Stomach (tissue), 9 donors: Measurements from ENCODE around the gene SF3A2. TPM values are rescaled to one million over a fixed set of nuclear protein-coding genes. Genes with fewer than 3 reads are reported as not detected.

ENCODE experiments used
- DNase-seq, 2 donors: peaks; one replicate each; pipeline versions ENCODE4 v3.0.0 to v3.0.0-alpha.2; 2013 to 2019
- H3K27ac ChIP-seq, 5 donors: fragments of 200-600 bp in 4 of 5; sonication (generic) in 4 of 5; one replicate each; pipeline ENCODE4 v1.5.1; 2013 to 2019; ENCODE audit warnings: mild to moderate bottlenecking in 1 of 5, moderate library complexity in 1 of 5
- H3K27me3 ChIP-seq, 3 donors: fragments of 200-600 bp; sonication (generic); one replicate each; pipeline ENCODE4 v1.5.1; 2017 to 2019; ENCODE audit warnings: mixed run types in 1 of 3
- H3K36me3 ChIP-seq, 4 donors: fragments of 200-600 bp; sonication (generic); 1 replicate in 3 of 4; 2 replicates in 1 of 4; pipeline ENCODE4 v1.5.1; 2016 to 2019
- H3K4me1 ChIP-seq, 4 donors: fragments of 200-600 bp; sonication (generic); one replicate each; pipeline ENCODE4 v1.5.1; 2016 to 2019
- H3K4me3 ChIP-seq, 4 donors: fragments of 200-600 bp; sonication (generic) in 3 of 4; one replicate each; pipeline ENCODE4 v1.5.1; 2016 to 2019; ENCODE audit warnings: mild to moderate bottlenecking in 1 of 4
- H3K9me3 ChIP-seq, 4 donors: fragments of 200-600 bp; sonication (generic); one replicate each; pipeline ENCODE4 v1.5.1; 2016 to 2019
- EP300 ChIP-seq: sonication (generic); formaldehyde crosslinking; IDR thresholded peaks from one replicate; pipeline ENCODE4 v1.6.1; 2017; ENCODE audit warnings: antibody characterized with exemption
- POLR2A ChIP-seq, 4 donors: fragments of 450-650 bp; IDR thresholded peaks; one replicate each; pipeline ENCODE4 v1.6.1; 2016; ENCODE audit warnings: antibody characterized with exemption in 4 of 4, control low read depth in 2 of 4, mild to moderate bottlenecking in 1 of 4, moderate library complexity in 1 of 4
- POLR2AphosphoS5 ChIP-seq, 3 donors: sonication (generic); formaldehyde crosslinking; IDR thresholded peaks; one replicate each; pipeline ENCODE4 v1.6.1; 2016; ENCODE audit warnings: antibody characterized with exemption in 3 of 3
- WGBS, 5 donors: extraction: QIAGEN DNeasy Blood & Tissue Kit in 3 of 5; methylation state at CpG; one replicate each; pipeline versions ENCODE4 v1.1.5 to v1.1.7; 2013 to 2018; 5-methylcytosine and 5-hydroxymethylcytosine counted together
- intact Hi-C: fragments of 100-400 bp; cut with DNase I; formaldehyde crosslinking; loops from one replicate; pipeline ENCODE4 v1.15.1; 2023; ENCODE audit warnings: low total_unique reads
- polyA plus RNA-seq, 3 donors: library from polyadenylated mRNA; stranded (reverse); fragments of 200-250 nt; gene quantifications; one replicate each; pipeline ENCODE4 v1.2.3, GENCODE V29; 2013
- total RNA-seq, 5 donors: library from RNA; depleted of rRNA; stranded (reverse); fragments of >200 nt; gene quantifications; one replicate each; pipeline versions ENCODE4 v1.1.0 to v1.2.3, GENCODE V29; 2014 to 2016
- TF ChIP-seq, protein P1 (sequence below), 7 experiments: fragments of 450-650 bp in 4 of 7; fragments of 200-600 bp in 3 of 7; sonication (generic) in 3 of 7; IDR thresholded peaks; one replicate each; pipeline ENCODE4 v1.5.1; 2016 to 2019; ENCODE audit warnings: antibody characterized with exemption in 7 of 7, control low read depth in 2 of 7, mild to moderate bottlenecking in 1 of 7
- donor health status: healthy with polysubstance abuse.
- donor health status: Bipolar disorder and iron deficiency.
- donor health status: healthy.

The SF3A2 gene
- total and polyA plus RNA-seq, 8 donors = 25.8 to 214 (median 37.0) TPM

DNA sequence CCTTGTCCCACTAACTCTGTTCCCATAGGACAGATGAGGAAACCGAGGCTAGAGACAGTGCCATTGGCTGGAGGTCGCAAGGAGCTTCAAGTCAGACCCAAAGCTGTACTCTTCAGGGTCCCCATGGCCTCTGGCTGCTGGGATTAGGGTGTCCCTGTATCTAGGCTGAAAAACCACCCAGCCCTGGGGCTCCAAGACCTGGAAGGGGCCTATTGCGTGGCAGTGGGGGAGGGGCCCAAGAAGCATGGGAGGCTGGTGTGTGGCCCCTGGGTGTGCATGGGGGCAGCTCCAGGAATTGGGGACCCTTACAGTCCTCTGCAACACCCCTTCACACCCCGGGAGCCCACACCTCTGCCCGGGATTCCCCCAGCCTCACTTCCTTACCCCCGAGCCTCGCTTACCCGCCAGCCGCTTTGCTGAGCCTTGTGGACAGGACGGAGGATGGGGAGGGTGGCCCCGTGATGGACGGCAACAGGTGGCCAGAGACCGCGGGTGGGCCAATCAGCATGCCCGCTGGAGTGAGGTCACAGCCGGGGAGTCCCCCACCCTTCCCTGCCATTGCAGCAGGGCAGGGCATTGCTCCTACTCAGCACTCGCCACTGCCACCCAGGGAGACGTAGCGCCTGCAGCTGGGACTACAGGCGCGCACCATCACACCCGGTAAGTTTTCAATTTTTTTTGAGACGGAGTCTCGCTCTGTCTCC lies 19.5 kb downstream of the SF3A2 start, which contains the start of gene JSRP1:
JSRP1 (minus strand) TSS at position 436 of the 704 bp plus-strand sequence. CDS start 1,103 bp downstream, outside the sequence.
- H3K27me3 ChIP-seq = peaks cover 21 to 34% (median 31%) of the 10 kb centered on the region in 3 donors
- no peaks in the 10 kb centered on the region for H3K9me3 ChIP-seq
- no peaks in the 10 kb centered on the region for H3K36me3 ChIP-seq
- peak in 1 of 2 donors; percentile 56 for DNase-seq
- H3K4me3 ChIP-seq = no peak within 1 kb of the TSS
- intact Hi-C loops = no loop called here
- WGBS, 5 donors = 63 to 71% (median 67%) methylated on average over 14 to 24 of the region's 24 CpGs
- no peak within 1 kb of the TSS for H3K27ac ChIP-seq
- H3K4me1 ChIP-seq = peaks cover 28 to 32% (median 30%) of the 10 kb centered on the region in 4 donors
- TF ChIP-seq POLR2AphosphoS5 (IDR thresholded peaks at IDR 0.05) = no peak
- TF ChIP-seq EP300 = no peak
- no peak for TF ChIP-seq POLR2A (IDR thresholded peaks at IDR 0.05)
- TF ChIP-seq, protein P1, sequence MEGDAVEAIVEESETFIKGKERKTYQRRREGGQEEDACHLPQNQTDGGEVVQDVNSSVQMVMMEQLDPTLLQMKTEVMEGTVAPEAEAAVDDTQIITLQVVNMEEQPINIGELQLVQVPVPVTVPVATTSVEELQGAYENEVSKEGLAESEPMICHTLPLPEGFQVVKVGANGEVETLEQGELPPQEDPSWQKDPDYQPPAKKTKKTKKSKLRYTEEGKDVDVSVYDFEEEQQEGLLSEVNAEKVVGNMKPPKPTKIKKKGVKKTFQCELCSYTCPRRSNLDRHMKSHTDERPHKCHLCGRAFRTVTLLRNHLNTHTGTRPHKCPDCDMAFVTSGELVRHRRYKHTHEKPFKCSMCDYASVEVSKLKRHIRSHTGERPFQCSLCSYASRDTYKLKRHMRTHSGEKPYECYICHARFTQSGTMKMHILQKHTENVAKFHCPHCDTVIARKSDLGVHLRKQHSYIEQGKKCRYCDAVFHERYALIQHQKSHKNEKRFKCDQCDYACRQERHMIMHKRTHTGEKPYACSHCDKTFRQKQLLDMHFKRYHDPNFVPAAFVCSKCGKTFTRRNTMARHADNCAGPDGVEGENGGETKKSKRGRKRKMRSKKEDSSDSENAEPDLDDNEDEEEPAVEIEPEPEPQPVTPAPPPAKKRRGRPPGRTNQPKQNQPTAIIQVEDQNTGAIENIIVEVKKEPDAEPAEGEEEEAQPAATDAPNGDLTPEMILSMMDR (IDR thresholded peaks at IDR 0.05) = no peak

DNA sequence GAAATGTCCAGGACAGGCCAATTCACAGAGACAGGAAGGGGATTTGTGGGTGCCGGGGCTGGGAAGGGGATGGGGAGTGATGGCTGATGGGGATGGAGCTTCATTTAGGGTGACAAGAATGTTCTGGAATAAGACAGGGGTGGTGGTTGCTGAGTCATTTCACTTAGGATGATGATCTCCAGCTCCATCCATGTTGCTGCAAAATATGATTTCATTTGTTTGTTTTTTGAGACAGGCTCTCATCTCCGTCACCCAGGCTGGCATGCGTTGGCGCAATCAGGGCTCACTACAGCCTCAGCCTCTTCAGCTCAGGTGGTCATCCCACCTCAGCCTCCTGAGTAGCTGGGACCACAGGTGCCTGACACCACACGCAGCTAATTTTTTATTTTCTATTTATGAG lies 22.7 kb downstream of the SF3A2 start:
- DNase-seq = no peak

DNA sequence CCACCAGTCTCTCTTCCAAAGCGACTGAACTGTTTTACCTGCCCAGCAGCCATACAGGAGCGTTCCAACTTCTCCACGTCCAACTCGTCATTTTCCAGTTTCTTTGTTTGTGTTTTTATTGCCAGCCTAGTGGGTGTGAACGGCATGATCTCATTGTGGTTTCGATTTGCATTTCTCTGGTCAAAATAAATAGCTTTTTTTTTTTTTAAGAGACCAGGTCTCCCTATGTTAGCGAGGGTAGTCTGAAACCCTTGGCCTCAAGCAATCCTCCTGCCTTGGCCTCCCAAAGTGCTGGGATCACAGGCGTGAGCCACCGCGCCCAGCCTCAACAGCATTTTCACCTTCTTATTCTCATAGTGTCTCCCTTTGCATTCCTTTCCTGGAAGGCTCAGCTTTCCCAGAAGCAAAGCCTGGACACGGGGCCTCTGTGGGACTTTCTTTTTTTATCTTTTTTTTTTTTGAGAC lies 23.7 kb downstream of the SF3A2 start:
- Histone ChIP-seq H3K4me3 (no peak overlapping the region), H3K27me3 (no peaks in the 10 kb centered on the region), H3K4me1 (peaks cover 0 to 9% (median 2%) of the 10 kb centered on the region in 4 donors), H3K9me3 (no peaks in the 10 kb centered on the region), H3K36me3 (no peaks in the 10 kb centered on the region), H3K27ac (peak overlapping the region in 1 of 5 donors; percentile 10)
- 63 to 73% (median 69%) methylated on average over 11 of the region's 11 CpGs for WGBS, 5 donors
- intact Hi-C loops = no loop called here
- TF ChIP-seq POLR2AphosphoS5 (IDR thresholded peaks at IDR 0.05) (no peak), EP300 (no peak), POLR2A (IDR thresholded peaks at IDR 0.05) (no peak)
- TF ChIP-seq, protein P1 (IDR thresholded peaks at IDR 0.05) = no peak
- no peak for DNase-seq

More for the DNA sequence above, 22.7 kb downstream of the SF3A2 start:
- intact Hi-C loops = no loop called here
- 85 to 96% (median 90%) methylated on average over 5 of the region's 5 CpGs for WGBS, 5 donors
- H3K27ac ChIP-seq = no peak overlapping the region
- H3K9me3 ChIP-seq = no peaks in the 10 kb centered on the region
- H3K4me1 ChIP-seq = no peaks in the 10 kb centered on the region
- H3K36me3 ChIP-seq = no peaks in the 10 kb centered on the region
- peaks cover 0 to 2% (median 0%) of the 10 kb centered on the region in 3 donors for H3K27me3 ChIP-seq
- H3K4me3 ChIP-seq = no peak overlapping the region
- no peak for TF ChIP-seq POLR2AphosphoS5 (IDR thresholded peaks at IDR 0.05)

DNA sequence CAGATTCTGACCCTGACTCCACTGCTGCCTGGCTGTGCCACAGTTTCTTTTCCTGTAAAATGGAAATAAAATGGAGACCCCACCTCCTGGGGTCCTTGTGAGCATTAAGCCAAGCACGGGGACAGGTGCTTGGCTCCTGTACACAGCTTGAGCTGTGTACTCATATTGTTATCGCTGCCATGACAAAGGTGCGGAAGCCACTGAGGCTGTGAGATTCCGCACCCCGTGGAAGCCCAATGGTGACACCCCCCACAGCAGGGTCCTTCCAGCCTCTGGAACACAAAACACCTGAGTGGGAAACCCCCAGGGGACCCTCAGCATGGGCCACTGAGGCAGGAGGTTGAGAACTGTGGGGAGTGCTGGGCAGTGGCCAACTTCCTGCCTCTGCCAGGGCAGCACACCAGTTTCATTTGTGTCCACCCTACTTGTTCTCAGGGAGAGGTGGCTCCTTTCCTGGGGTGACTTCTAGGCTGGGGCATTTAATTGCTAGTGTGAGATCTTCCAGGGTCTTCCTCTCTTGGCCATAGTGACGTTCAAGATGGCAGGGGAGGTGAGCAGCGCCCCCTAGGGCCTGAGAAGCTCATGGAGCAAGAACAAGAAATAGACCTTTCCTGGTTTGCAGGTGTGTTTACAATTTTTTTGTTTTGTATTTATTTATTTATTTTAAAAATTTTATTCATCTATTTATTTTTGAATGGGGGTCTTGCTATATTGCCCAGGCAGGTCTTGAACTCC lies 25.0 kb downstream of the SF3A2 start:
- peak in 1 of 2 donors; percentile 60 for DNase-seq
- no peaks in the 10 kb centered on the region for H3K27me3 ChIP-seq
- no peak for TF ChIP-seq POLR2A (IDR thresholded peaks at IDR 0.05)
- TF ChIP-seq, protein P1 (IDR thresholded peaks at IDR 0.05) = peak in 2 of 7 experiments; percentile 27 to 37
- intact Hi-C loops = no loop called here
- H3K36me3 ChIP-seq = no peaks in the 10 kb centered on the region
- no peak overlapping the region for H3K4me3 ChIP-seq
- H3K9me3 ChIP-seq = no peaks in the 10 kb centered on the region
- H3K27ac ChIP-seq = no peak overlapping the region
- 2 to 69% (median 63%) methylated on average over 2 to 7 of the region's 7 CpGs for WGBS, 5 donors
- peaks cover 5 to 20% (median 9%) of the 10 kb centered on the region in 4 donors for H3K4me1 ChIP-seq
